Inferior parietal cortex (tissue), 1 donor: ENCODE data around the gene FAHD2B.
"Not testable (repeated sequence)": the region's sequence is repeated elsewhere in the genome, so short reads cannot be mapped to it uniquely, and the experiment has no call there.

Source experiments
- DNase-seq: peaks from one replicate; pipeline ENCODE4 v3.0.0-alpha.2; 2016; ENCODE audit errors: extremely low spot score

FAHD2B gene

DNA sequence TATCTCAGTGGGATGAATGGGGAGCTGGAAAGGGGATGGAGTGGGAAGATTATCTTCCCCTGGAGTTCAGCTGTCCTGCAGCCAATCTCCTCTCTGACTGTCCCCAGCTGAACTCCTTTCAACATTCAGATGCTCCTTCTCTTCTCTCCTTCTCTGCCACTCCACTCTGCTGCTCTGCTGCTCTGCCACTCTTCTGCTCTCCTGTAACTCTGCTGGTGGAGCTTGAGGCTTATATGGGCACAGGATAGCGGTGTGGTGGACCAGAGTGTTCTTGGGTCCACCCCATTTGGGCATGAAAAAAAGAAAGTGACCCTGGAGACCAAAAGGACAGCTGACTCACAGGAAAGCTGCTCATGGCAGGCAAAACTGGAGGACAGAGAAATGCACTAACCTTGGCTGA lies 26.6 kb downstream of the FAHD2B start:
- no peak for DNase-seq

DNA sequence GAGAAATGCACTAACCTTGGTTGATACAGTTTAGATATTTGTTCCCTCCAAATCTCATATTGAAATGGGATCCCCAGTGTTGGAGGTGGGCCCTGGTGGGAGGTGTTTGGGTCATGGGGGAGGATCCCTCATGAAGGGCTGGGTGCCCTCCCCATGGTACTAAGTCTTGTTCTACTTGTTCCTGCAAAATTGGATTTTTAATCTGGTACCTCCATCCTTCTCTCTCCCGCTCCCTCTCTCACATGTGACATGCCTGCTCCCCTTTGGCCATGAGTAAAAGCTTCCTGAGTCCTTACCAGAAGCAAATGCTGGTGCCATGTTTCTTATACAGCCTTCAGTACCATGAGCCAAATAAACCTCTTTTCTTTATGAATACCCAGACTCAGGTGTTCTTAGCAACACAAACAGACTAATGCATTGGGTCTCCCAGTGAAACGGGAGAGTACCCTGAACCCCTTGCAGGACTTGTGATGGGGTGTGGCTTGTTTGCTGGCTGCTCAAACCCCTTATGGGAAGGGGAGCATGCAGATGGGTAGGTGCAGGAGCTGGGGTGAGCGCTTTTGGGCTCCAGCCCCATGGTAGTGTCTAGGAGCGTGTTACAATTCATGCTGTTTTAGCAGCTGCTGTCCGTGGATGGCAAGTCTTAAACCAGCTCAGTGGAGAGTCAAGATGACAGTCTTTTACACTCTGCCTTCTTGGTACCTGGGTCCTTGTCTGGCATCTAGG lies 27.2 kb downstream of the FAHD2B start:
- no peak for DNase-seq

DNA sequence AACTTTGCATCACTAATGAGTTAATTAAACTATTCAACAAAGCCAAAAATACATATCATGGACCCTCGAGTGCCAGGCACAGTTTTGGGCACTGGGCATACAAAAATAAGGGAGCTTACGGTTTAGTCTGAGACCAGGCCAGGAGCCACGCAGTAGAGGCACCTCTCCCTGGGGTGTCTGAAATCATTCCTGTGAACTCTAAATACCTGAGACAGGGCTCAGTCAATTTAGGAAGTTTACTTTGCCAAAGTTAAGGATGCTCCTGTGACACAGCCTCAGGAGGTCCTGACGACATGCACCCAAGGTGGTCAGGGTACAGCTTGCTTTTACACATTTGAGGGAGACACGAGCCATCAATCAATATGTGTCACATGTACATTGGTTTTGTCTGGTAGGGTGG lies 28.7 kb downstream of the FAHD2B start:
- not testable (repeated sequence) for DNase-seq

DNA sequence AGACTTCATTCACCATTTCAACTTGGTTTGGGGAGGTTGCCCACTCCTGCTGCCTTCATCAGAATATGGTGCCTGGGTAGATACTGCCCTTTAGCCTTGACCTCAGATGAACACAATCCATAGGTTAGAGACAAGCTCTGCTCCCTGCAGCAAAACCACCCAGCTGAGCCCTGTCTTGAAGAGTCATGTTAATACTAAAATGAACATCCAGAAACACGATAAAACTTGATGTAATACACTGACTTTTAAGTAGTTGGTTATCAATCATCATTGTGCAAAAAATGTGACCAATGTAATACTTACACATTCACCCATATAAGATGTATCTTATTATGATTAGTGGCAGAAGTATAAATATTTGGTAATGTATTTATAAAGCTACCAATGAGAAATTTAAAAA lies 32.7 kb downstream of the FAHD2B start:
- DNase-seq = not testable (repeated sequence)

DNA sequence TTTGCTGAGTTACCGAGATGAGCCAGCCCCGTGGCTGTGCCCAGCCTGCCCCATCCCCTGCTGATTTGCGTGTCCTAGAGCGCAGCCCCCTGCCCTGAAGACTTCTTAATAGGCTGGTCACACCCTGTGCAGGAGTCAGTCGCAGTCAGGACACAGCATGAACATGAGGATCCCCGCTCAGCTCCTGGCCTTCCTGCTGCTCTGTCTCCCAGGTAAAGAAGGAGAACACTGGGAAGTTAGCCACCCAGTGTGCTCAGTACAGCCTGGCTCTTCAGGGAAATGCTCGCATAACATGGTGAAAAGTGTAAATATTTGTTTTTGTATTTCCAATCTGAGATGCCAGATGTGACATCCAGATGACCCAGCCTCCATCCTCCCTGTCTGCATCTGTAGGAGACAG lies 34.9 kb downstream of the FAHD2B start:
- not testable (repeated sequence) for DNase-seq

DNA sequence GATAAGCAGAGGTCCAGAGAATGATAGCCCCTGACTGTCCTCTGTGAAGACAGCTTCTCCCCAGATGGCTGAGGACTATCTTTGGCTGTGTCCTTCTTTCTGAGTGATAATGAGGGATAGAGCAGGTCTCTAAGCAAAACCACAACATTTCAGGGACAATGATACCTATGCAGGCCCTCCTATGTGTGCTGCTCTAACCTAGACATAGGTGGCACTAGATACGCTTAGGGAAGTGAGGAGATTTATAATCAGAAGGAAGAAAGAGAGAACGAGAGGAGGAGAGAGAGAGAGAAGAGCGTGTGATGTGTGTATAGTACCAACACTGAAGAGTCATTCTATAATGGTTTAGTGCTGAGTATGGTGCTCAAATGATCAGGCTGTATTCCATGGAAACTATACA lies 38.5 kb downstream of the FAHD2B start:
- not testable (repeated sequence) for DNase-seq

DNA sequence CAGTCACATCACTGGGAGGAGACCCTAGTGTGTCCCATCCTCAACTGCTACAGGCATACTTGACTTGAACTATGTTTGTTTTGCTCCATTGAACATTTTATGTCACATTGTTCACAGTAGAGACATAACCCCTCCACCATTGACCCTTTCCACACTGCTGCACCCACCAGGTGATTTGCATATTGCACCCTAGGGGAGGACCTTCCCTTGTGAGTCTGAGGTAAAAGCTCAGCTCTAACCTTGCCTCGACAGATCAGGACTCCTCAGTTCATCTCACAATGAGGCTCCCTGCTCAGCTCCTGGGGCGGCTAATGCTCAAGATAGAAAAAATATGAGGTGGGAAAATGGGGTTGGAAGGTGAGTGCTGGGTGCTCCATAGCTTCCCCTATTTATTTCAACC lies 44.6 kb downstream of the FAHD2B start:
- not testable (repeated sequence) for DNase-seq

DNA sequence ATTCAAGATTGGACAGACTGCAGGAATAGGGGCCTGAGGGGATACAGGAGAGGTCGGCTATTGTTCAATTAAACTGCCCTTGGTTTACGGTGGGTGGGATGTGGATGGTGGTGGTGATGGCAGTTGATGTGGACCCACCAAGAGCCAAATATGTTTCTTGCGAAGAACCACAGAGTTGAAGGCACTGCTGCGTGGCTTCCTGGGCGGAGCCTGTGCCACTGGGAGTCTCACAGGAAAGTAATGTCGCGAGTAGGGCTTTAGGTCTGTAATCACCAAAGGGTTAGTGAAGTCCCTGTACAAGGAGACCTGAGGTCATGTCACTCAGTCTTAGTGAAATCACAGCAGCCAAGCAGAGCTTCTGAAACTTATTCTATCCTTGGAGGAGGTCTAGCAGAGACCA lies 46.2 kb downstream of the FAHD2B start:
- not testable (repeated sequence) for DNase-seq

DNA sequence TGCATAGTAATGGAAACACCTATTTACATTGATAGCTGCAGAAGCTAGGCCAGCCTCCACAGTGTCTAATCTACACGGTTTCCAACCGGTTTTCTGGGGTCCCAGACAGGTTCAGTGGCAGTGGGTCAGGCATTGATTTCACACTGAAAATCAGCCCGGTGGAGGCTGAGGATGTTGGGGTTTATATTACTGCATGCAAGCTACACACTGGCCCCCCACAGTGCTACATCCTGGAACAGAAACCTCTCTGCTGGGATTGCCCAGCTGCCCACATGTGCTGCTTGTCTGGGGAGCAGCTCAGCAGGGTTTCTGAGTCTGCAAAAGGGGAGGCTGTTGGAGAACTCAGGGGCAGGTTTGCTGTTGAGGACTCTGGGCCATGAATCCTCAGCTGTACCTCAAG lies 48.0 kb downstream of the FAHD2B start:
- not testable (repeated sequence) for DNase-seq

DNA sequence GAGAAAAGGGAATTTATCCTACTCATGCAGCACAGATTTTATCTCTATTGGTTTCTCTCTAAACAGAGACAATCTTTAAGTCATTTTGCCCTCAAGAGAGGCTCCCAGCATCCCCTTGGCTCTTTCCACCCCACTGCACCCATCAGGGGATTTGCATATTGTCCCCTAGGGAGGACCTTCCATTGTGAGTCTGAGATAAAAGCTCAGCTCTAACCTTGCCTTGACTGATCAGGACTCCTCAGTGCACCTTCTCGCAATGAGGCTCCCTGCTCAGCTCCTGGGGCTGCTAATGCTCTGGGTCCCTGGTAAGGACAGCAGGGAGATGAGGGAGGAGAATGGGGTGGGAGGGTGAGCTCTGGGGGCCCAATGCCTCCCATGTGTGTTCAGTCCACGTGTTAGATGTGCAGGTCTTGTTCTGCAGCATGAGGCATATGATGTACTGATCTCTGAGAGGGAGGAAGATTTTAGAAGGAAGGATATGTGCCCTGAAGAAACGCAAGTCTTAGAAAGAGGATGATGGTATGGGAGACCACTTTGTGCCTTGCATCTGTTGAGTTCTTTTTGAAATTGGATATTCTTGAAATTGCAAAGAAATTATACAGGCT lies 48.7 kb downstream of the FAHD2B start:
- DNase-seq = not testable (repeated sequence)
